ENCODE data around the gene TUBA4A. TPM values are rescaled to one million over a fixed set of nuclear protein-coding genes. Genes with fewer than 3 reads are reported as not detected.
A peak's percentile ranks its signal among the peaks of the same experiment; 100 is the strongest.

TUBA4A gene
- polyA plus RNA-seq, 1 donor (not counting 4 experiments of a cell fraction or from before 2014, with no cell fraction given), result 524 TPM

DNA sequence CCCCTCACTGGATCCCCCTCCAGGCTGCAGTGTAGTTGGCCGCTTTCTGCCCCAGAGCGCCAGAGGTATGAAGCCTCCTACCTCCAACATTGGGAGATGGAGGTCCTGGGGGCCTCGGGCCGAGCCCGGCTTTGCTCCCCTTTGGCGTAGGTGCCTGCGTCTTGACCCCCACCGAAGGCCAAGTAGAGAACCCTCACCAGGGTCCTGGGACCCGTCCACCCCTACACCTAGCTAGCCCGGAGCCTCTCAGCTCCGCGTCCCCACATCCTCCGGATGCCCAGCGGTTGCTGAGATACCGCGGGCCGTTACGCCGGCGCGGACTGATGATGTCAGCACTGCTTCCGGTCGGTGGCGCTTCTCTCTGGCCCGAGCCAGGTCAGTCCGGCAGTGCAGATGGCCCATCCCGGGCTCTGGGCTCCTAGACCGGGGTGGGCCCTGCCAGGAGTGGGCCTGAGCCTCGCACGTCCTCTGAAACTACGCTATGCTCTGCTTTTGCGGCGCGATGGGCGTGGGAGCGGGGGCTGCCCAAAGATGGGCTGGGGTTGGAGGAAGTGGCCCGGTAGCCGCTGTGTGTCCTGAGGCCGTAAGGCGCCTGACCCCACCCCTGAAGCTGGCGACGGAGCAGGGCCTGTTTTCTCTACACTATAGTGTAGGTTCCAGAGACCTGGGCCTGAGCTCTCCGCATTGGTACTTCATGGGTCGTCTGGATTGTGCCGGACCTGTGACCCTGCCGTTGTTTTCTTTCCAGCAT, 8.4 kb downstream of the TUBA4A start, which contains the start of the genes GLB1L and STK16:
Gene GLB1L, minus strand, starts transcription at position 297 of the 751 bp plus-strand sequence. CDS start 1,871 bp downstream, outside the sequence.
Gene STK16, plus strand, starts transcription at position 332 of the 751 bp plus-strand sequence. CDS start 521 bp downstream, outside the sequence.
- Histone ChIP-seq H3K9ac (ENCODE audit: control insufficient read depth, extremely low read depth, insufficient read depth, low read length) (peak within 1 kb of the TSS; percentile 94), H3K4me2 (ENCODE audit: control insufficient read depth, extremely low read depth, insufficient read depth, low read depth, low read length) (peak within 1 kb of the TSS; percentile 98), H3K36me3 (ENCODE audit: control insufficient read depth in 2 of 2, extremely low read depth in 1 of 2, insufficient read depth in 2 of 2, low read length in 2 of 2) (peaks cover 16 to 20% of the 10 kb centered on the region in 2 experiments), H2AFZ (ENCODE audit: control insufficient read depth, low read length) (peak within 1 kb of the TSS; percentile 89), H3K4me1 (ENCODE audit: control insufficient read depth, extremely low read depth, insufficient read depth, low read length) (peaks cover 45% of the 10 kb centered on the region), H3K27me3 (ENCODE audit: control insufficient read depth, extremely low read depth, insufficient read depth, low read length) (no peaks in the 10 kb centered on the region), H3K27ac (ENCODE audit: control insufficient read depth, insufficient read depth, low read length) (peak within 1 kb of the TSS; percentile 91), H3K4me3 (ENCODE audit: control insufficient read depth in 2 of 3, extremely low read depth in 1 of 3, insufficient read depth in 2 of 3, low read depth in 1 of 3, low read length in 3 of 3) (peak within 1 kb of the TSS; percentile 72 to 94 (median 92)), H3K9me1 (ENCODE audit: control insufficient read depth, extremely low read depth, insufficient read depth, low read length) (no peaks in the 10 kb centered on the region), H3K79me2 (ENCODE audit: control insufficient read depth, insufficient read depth, low read length) (peaks cover 27% of the 10 kb centered on the region), H4K20me1 (ENCODE audit: control insufficient read depth, extremely low read depth, insufficient read depth, low read length) (peaks cover 5% of the 10 kb centered on the region), H3K9me3 (ENCODE audit: control insufficient read depth, low read depth, low read length) (no peaks in the 10 kb centered on the region)
- FAIRE-seq, result no peak
- dilution Hi-C loops (cut with MboI; ENCODE audit: extremely low pct_ligation_motif_present, low sequenced_read_pairs), result no loop called here
- no peak for TF ChIP-seq EZH2 (IDR thresholded peaks at IDR 0.05; ENCODE audit: low read length)
- TF ChIP-seq, protein P1, sequence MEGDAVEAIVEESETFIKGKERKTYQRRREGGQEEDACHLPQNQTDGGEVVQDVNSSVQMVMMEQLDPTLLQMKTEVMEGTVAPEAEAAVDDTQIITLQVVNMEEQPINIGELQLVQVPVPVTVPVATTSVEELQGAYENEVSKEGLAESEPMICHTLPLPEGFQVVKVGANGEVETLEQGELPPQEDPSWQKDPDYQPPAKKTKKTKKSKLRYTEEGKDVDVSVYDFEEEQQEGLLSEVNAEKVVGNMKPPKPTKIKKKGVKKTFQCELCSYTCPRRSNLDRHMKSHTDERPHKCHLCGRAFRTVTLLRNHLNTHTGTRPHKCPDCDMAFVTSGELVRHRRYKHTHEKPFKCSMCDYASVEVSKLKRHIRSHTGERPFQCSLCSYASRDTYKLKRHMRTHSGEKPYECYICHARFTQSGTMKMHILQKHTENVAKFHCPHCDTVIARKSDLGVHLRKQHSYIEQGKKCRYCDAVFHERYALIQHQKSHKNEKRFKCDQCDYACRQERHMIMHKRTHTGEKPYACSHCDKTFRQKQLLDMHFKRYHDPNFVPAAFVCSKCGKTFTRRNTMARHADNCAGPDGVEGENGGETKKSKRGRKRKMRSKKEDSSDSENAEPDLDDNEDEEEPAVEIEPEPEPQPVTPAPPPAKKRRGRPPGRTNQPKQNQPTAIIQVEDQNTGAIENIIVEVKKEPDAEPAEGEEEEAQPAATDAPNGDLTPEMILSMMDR (optimal IDR thresholded peaks at IDR 0.05 in 1 of 3, IDR thresholded peaks at IDR 0.05 in 1 of 3, conservative IDR thresholded peaks at IDR 0.05 in 1 of 3; ENCODE audit: extremely low read depth in 1 of 3, insufficient read depth in 2 of 3, low read length in 3 of 3), result no peak
- DNase-seq (ENCODE audit: low read depth, low spot score), result peak; percentile 63

DNA sequence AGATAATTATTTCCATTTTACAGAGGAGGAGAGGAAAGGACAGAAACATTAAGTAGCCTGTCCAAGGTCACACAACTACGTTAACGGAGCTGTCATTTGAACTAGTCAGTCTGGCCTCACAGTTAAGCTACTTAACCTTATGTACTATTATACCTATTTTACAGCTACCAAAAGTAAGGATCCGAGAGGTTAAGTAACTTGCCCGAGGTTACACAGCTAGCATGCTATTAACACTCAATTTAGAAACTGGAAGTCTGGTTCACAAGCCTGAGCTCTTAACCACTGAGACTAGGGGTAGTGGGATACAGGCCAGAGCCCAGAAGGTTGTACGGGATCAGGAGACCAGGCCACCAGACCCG, 8.9 kb downstream of the TUBA4A start:
- peaks cover 26% of the 10 kb centered on the region for H3K79me2 ChIP-seq (ENCODE audit: control insufficient read depth, insufficient read depth, low read length)
- peak overlapping the region; percentile 72 to 94 (median 92) for H3K4me3 ChIP-seq (ENCODE audit: control insufficient read depth in 2 of 3, extremely low read depth in 1 of 3, insufficient read depth in 2 of 3, low read depth in 1 of 3, low read length in 3 of 3)
- DNase-seq (ENCODE audit: low read depth, low spot score) (no peak), FAIRE-seq (no peak)
- peak overlapping the region; percentile 91 for H3K27ac ChIP-seq (ENCODE audit: control insufficient read depth, insufficient read depth, low read length)
- TF ChIP-seq, protein P1 (optimal IDR thresholded peaks at IDR 0.05 in 1 of 3, IDR thresholded peaks at IDR 0.05 in 1 of 3, conservative IDR thresholded peaks at IDR 0.05 in 1 of 3; ENCODE audit: extremely low read depth in 1 of 3, insufficient read depth in 2 of 3, low read length in 3 of 3), result no peak
- TF ChIP-seq EZH2 (IDR thresholded peaks at IDR 0.05; ENCODE audit: low read length), result no peak
- peaks cover 3% of the 10 kb centered on the region for H4K20me1 ChIP-seq (ENCODE audit: control insufficient read depth, extremely low read depth, insufficient read depth, low read length)
- peak overlapping the region; percentile 94 for H3K9ac ChIP-seq (ENCODE audit: control insufficient read depth, extremely low read depth, insufficient read depth, low read length)
- dilution Hi-C loops (cut with MboI; ENCODE audit: extremely low pct_ligation_motif_present, low sequenced_read_pairs), result no loop called here
- H3K9me3 ChIP-seq (ENCODE audit: control insufficient read depth, low read depth, low read length), result no peaks in the 10 kb centered on the region
- no peaks in the 10 kb centered on the region for H3K9me1 ChIP-seq (ENCODE audit: control insufficient read depth, extremely low read depth, insufficient read depth, low read length)
- H3K27me3 ChIP-seq (ENCODE audit: control insufficient read depth, extremely low read depth, insufficient read depth, low read length), result no peaks in the 10 kb centered on the region
- peaks cover 40% of the 10 kb centered on the region for H3K4me1 ChIP-seq (ENCODE audit: control insufficient read depth, extremely low read depth, insufficient read depth, low read length)
- H3K36me3 ChIP-seq (ENCODE audit: control insufficient read depth in 2 of 2, extremely low read depth in 1 of 2, insufficient read depth in 2 of 2, low read length in 2 of 2), result peaks cover 12 to 15% of the 10 kb centered on the region in 2 experiments
- peak overlapping the region; percentile 98 for H3K4me2 ChIP-seq (ENCODE audit: control insufficient read depth, extremely low read depth, insufficient read depth, low read depth, low read length)
- H2AFZ ChIP-seq (ENCODE audit: control insufficient read depth, low read length), result peak overlapping the region; percentile 89

Data from keratinocyte (primary cell).